GM13976 (cell line): ENCODE results near the gene FBXO21.

Source experiments
- DNase-seq: peaks from one replicate; pipeline ENCODE4 v3.0.0; 2012; ENCODE audit warnings: low spot score
- in situ Hi-C: fragments of 300-500 bp; cut with MboI; formaldehyde crosslinking; loops from one replicate; pipeline ENCODE4 v1.12.0; 2022; ENCODE audit warnings: low sequenced_read_pairs, mixed read lengths, inconsistent platforms; ENCODE audit not compliant: unreplicated experiment
- TF ChIP-seq, protein P1 (sequence below): IDR thresholded peaks from 2 replicates; pipeline ENCODE4 v1.5.1; 2012; ENCODE audit warnings: borderline replicate concordance, mild to moderate bottlenecking; ENCODE audit not compliant: insufficient read depth; ENCODE audit errors: extremely low read depth, missing control alignments, control extremely low read depth

Gene FBXO21

DNA sequence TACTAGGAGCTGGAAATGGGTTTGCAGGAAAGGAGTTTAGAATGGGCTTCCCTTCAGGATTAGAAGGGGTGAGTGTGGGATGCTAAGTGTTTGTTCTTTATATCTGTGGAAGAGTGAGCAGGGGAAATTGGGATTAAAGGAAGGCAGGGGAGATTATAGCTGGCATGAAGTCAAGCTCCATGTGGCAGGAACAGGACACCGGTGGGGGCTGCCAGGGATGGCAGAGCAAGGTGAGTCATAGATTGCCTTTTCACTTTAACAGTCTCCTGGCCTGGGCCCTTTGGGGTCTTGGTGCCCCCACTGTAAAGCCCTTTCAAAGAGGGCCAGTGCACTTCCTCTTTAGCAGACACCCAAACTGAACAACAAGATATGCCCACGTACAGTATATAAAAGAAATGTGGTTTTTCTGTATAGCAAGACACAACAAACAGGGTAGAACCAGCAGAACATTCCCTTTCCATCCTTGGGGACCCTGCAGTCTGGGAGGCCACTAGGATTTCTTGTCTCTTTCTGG lies 23.1 kb upstream of the FBXO21 start:
- no peak for DNase-seq
- in situ Hi-C loops, result loop anchor here (25.0 kb wide), 1 partner anchor 624 kb away; no protein-coding TSS in a partner anchor

DNA sequence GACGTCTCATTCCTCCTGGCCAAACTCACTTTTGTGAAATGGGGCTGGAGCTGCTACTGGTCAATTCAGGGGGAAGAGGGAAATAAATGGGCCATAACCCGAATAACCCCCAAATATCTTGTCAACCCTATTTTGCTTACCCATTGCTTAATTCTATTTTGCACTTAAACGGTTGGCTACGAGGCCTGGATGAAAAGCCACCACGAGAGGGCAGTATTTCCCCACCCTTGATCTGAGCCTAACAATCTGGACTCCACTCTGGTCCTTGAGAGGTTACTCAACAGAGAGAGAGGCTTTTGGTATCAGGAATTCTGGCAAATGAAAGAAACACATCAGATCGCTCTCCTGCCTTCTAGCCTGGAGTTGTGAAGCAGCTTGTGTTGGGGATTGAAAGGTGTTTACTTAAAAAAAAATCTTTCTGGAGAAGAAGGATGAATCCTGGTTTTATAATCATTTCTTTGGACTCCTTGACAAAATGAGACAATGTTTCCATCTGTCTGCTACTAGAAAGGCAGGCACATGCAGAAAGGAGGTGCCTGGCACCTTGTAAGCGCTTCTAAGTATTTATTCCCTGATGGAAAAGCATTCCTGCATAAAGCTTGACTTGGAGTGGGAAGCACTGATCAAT lies 22.4 kb upstream of the FBXO21 start:
- DNase-seq, result peak; percentile 79
- TF ChIP-seq, protein P1, sequence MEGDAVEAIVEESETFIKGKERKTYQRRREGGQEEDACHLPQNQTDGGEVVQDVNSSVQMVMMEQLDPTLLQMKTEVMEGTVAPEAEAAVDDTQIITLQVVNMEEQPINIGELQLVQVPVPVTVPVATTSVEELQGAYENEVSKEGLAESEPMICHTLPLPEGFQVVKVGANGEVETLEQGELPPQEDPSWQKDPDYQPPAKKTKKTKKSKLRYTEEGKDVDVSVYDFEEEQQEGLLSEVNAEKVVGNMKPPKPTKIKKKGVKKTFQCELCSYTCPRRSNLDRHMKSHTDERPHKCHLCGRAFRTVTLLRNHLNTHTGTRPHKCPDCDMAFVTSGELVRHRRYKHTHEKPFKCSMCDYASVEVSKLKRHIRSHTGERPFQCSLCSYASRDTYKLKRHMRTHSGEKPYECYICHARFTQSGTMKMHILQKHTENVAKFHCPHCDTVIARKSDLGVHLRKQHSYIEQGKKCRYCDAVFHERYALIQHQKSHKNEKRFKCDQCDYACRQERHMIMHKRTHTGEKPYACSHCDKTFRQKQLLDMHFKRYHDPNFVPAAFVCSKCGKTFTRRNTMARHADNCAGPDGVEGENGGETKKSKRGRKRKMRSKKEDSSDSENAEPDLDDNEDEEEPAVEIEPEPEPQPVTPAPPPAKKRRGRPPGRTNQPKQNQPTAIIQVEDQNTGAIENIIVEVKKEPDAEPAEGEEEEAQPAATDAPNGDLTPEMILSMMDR, result peak; percentile 85
- in situ Hi-C loops, result loop anchor here (25.0 kb wide), 1 partner anchor 625 kb away; no protein-coding TSS in a partner anchor

More for the DNA sequence above, 23.1 kb upstream of the FBXO21 start:
- TF ChIP-seq, protein P1, result no peak

- TF ChIP-seq, protein P1, result no peak
- DNase-seq, result no peak
- in situ Hi-C loops, result loop anchor here (25.0 kb wide), 1 partner anchor 627 kb away; no protein-coding TSS in a partner anchor
Observed at GRCh38 chr12:117210266-117210918, 20.1 kb upstream of the FBXO21 start.

- DNase-seq, result no peak
- in situ Hi-C loops, result loop anchor here (25.0 kb wide), 1 partner anchor 628 kb away; no protein-coding TSS in a partner anchor
- TF ChIP-seq, protein P1, result no peak
Observed at GRCh38 chr12:117209626-117210025, 19.4 kb upstream of the FBXO21 start.

GRCh38 chr12:117208811-117209455 lies 18.7 kb upstream of the FBXO21 start:
- in situ Hi-C loops, result loop anchor here (25.0 kb wide), 1 partner anchor 628 kb away; no protein-coding TSS in a partner anchor
- TF ChIP-seq, protein P1, result no peak
- DNase-seq, result no peak

GRCh38 chr12:117208206-117208605 lies 17.9 kb upstream of the FBXO21 start:
- in situ Hi-C loops, result loop anchor here (25.0 kb wide), 1 partner anchor 629 kb away; no protein-coding TSS in a partner anchor
- DNase-seq, result no peak
- TF ChIP-seq, protein P1, result no peak
